Measurements from ENCODE around the gene PHAX. TPM values are rescaled to one million over a fixed set of nuclear protein-coding genes. Genes with fewer than 3 reads are reported as not detected.
"Not testable (repeated sequence)": the region's sequence is repeated elsewhere in the genome, so short reads cannot be mapped to it uniquely, and the experiment has no call there.

Gene PHAX
- total RNA-seq, 1 experiment from 2014 or later: 24.5 TPM

DNA sequence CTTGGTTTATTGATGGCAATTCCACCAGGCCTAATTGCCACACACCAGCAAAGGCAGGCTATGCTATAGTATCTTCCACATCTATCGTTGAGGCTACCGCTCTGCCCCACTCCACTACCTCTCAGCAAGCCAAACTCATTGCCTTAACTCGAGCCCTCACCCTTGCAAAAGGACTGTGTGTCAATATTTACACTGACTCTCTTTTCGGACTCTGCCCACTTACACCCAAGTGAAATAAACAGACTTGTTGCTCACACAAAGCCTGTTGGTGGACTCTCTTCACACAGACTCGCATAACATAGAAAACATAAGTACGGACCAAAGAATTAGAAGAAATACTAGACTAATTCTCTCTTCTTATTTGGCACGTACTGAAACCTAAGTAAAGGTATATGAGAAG lies 48.3 kb downstream of the PHAX start:
- H2AFZ ChIP-seq (ENCODE audit: low read depth, low read length, poor library complexity, severe bottlenecking); H3K36me3 ChIP-seq (ENCODE audit: control insufficient read depth in 1 of 2, insufficient read depth in 2 of 2, low read length in 2 of 2); CTCF ChIA-PET; DNase-seq (ENCODE audit: low read depth, low spot score); ATAC-seq; RAD21 ChIA-PET (ENCODE audit: low non-redundant PET in 1 of 2, low total read pairs in 2 of 2, uncharacterized antibody in 2 of 2, unreplicated experiment in 2 of 2); H3K9me2 ChIP-seq (ENCODE audit: insufficient read depth); H3K4me2 ChIP-seq (ENCODE audit: low read length); H3K9ac ChIP-seq (ENCODE audit: low read length); H3K27me3 ChIP-seq (ENCODE audit: insufficient read depth, low read length); H3K79me2 ChIP-seq (ENCODE audit: insufficient read depth, low read length); POLR2A ChIA-PET; H4K20me1 ChIP-seq (ENCODE audit: insufficient read depth); BruUV-seq (replicated peaks); H3K9me3 ChIP-seq (ENCODE audit: control insufficient read depth in 1 of 2, insufficient read depth in 1 of 2, low read depth in 1 of 2, low read length in 2 of 2); intact Hi-C loops (cut with micrococcal nuclease); H3K4me3 ChIP-seq (replicated peaks in 1 of 2; ENCODE audit: low read depth in 1 of 2, low read length in 2 of 2); H3K27ac ChIP-seq (ENCODE audit: low read depth, low read length); H3K4me1 ChIP-seq (ENCODE audit: control insufficient read depth in 1 of 2, insufficient read depth in 2 of 2, low read length in 2 of 2): not testable (repeated sequence)

DNA sequence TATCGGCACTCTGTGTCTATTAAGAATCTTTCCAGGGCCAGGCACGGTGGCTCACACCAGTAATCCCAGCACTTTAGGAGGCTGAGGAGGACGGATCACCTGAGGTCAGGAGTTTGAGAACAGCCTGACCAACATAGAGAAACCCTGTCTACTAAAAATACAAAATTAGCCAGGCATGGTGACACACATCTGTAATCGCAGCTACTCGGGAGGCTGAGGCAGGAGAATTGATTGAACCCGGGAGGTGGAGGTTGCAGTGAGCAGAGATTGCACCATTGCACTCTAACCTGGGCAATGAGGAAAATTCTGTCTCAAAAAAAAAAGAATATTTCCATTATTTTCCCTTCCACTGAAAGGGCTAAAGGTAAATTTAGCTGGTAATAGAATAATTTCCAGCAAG lies 49.0 kb downstream of the PHAX start:
- POLR2A ChIA-PET; H3K36me3 ChIP-seq (ENCODE audit: control insufficient read depth in 1 of 2, insufficient read depth in 2 of 2, low read length in 2 of 2); H4K20me1 ChIP-seq (ENCODE audit: insufficient read depth); H3K27me3 ChIP-seq (ENCODE audit: insufficient read depth, low read length); H3K9ac ChIP-seq (ENCODE audit: low read length); DNase-seq (ENCODE audit: low read depth, low spot score); H3K9me2 ChIP-seq (ENCODE audit: insufficient read depth); H3K4me2 ChIP-seq (ENCODE audit: low read length); RAD21 ChIA-PET (ENCODE audit: low non-redundant PET in 1 of 2, low total read pairs in 2 of 2, uncharacterized antibody in 2 of 2, unreplicated experiment in 2 of 2); CTCF ChIA-PET; H3K4me3 ChIP-seq (replicated peaks in 1 of 2; ENCODE audit: low read depth in 1 of 2, low read length in 2 of 2); H3K4me1 ChIP-seq (ENCODE audit: control insufficient read depth in 1 of 2, insufficient read depth in 2 of 2, low read length in 2 of 2); H3K79me2 ChIP-seq (ENCODE audit: insufficient read depth, low read length); H2AFZ ChIP-seq (ENCODE audit: low read depth, low read length, poor library complexity, severe bottlenecking); H3K27ac ChIP-seq (ENCODE audit: low read depth, low read length); ATAC-seq; BruUV-seq (replicated peaks); H3K9me3 ChIP-seq (ENCODE audit: control insufficient read depth in 1 of 2, insufficient read depth in 1 of 2, low read depth in 1 of 2, low read length in 2 of 2): not testable (repeated sequence)
- intact Hi-C loops (cut with micrococcal nuclease): loop anchor here (10.0 kb wide), 1 partner anchor 395 kb away; no protein-coding TSS in a partner anchor

DNA sequence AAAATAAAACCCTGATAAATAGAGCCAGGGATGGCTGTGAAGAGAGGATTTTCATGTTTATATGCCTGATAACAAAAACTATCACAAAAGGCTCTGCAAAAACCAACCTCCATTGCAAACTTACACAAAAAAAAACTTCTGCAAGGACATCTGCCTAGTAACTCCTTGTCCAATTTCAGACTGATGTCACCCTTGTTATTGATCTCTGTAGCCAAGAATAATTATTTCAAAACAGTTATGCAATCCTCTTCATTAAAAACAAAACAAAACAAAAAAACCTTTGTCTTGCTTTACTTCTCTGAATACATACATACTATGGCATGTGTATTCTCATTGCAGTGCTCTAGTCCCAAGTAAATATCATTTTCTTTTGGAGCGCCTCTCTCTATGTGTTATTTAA lies 49.7 kb downstream of the PHAX start:
- ATAC-seq (no peak), DNase-seq (ENCODE audit: low read depth, low spot score) (no peak)
- H3K27me3 ChIP-seq (ENCODE audit: insufficient read depth, low read length): no peaks in the 10 kb centered on the region
- H3K9me3 ChIP-seq (ENCODE audit: control insufficient read depth in 1 of 2, insufficient read depth in 1 of 2, low read depth in 1 of 2, low read length in 2 of 2): peaks cover 0 to under 1% of the 10 kb centered on the region in 2 experiments; a peak in 1 of 4 replicates
- no peak overlapping the region for H3K4me3 ChIP-seq (replicated peaks in 1 of 2; ENCODE audit: low read depth in 1 of 2, low read length in 2 of 2)
- H3K27ac ChIP-seq (ENCODE audit: low read depth, low read length): no peak overlapping the region
- no peaks in the 10 kb centered on the region for H3K36me3 ChIP-seq (ENCODE audit: control insufficient read depth in 1 of 2, insufficient read depth in 2 of 2, low read length in 2 of 2)
- no peaks in the 10 kb centered on the region for H3K4me1 ChIP-seq (ENCODE audit: control insufficient read depth in 1 of 2, insufficient read depth in 2 of 2, low read length in 2 of 2)
- POLR2A ChIA-PET: no interaction called here
- BruUV-seq (replicated peaks): no TSS peak
- TF ChIP-seq POLR2A (IDR thresholded peaks at IDR 0.05; ENCODE audit: borderline replicate concordance, extremely low read depth, insufficient read depth, insufficient read length): no peak
- TF ChIP-seq ZNF274 (IDR thresholded peaks at IDR 0.05; ENCODE audit: low read depth, low read length): no peak
- TF ChIP-seq CBX3 (IDR thresholded peaks at IDR 0.05; ENCODE audit: low read depth): no peak
- no peak for TF ChIP-seq CEBPB (IDR thresholded peaks at IDR 0.05; ENCODE audit: low read depth)
- no peak for TF ChIP-seq EGR1 (IDR thresholded peaks at IDR 0.05; ENCODE audit: low read depth)
- TF ChIP-seq JUND (IDR thresholded peaks at IDR 0.05): no peak
- no peak for TF ChIP-seq FOSL1 (IDR thresholded peaks at IDR 0.05; ENCODE audit: low read depth)
- TF ChIP-seq TCF7L2 (IDR thresholded peaks at IDR 0.05; ENCODE audit: borderline replicate concordance, extremely low read depth, insufficient read depth, insufficient read length): no peak
- TF ChIP-seq, protein P1, sequence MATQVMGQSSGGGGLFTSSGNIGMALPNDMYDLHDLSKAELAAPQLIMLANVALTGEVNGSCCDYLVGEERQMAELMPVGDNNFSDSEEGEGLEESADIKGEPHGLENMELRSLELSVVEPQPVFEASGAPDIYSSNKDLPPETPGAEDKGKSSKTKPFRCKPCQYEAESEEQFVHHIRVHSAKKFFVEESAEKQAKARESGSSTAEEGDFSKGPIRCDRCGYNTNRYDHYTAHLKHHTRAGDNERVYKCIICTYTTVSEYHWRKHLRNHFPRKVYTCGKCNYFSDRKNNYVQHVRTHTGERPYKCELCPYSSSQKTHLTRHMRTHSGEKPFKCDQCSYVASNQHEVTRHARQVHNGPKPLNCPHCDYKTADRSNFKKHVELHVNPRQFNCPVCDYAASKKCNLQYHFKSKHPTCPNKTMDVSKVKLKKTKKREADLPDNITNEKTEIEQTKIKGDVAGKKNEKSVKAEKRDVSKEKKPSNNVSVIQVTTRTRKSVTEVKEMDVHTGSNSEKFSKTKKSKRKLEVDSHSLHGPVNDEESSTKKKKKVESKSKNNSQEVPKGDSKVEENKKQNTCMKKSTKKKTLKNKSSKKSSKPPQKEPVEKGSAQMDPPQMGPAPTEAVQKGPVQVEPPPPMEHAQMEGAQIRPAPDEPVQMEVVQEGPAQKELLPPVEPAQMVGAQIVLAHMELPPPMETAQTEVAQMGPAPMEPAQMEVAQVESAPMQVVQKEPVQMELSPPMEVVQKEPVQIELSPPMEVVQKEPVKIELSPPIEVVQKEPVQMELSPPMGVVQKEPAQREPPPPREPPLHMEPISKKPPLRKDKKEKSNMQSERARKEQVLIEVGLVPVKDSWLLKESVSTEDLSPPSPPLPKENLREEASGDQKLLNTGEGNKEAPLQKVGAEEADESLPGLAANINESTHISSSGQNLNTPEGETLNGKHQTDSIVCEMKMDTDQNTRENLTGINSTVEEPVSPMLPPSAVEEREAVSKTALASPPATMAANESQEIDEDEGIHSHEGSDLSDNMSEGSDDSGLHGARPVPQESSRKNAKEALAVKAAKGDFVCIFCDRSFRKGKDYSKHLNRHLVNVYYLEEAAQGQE (IDR thresholded peaks at IDR 0.05; ENCODE audit: low read depth): no peak
- no peak for TF ChIP-seq SP1 (IDR thresholded peaks at IDR 0.05; ENCODE audit: low read depth)
- TF ChIP-seq EZH2phosphoT487 (IDR thresholded peaks at IDR 0.05; ENCODE audit: borderline replicate concordance): no peak
- no peak overlapping the region for H3K9ac ChIP-seq (ENCODE audit: low read length)
- no peak overlapping the region for H3K4me2 ChIP-seq (ENCODE audit: low read length)
- H3K9me2 ChIP-seq (ENCODE audit: insufficient read depth): no peaks in the 10 kb centered on the region
- H4K20me1 ChIP-seq (ENCODE audit: insufficient read depth): no peaks in the 10 kb centered on the region
- H3K79me2 ChIP-seq (ENCODE audit: insufficient read depth, low read length): no peaks in the 10 kb centered on the region
- CTCF ChIA-PET: no interaction called here
- RAD21 ChIA-PET (ENCODE audit: low non-redundant PET in 1 of 2, low total read pairs in 2 of 2, uncharacterized antibody in 2 of 2, unreplicated experiment in 2 of 2): no interaction called here
- intact Hi-C loops (cut with micrococcal nuclease): loop anchor here (10.0 kb wide), 1 partner anchor 394 kb away; no protein-coding TSS in a partner anchor
- H2AFZ ChIP-seq (ENCODE audit: low read depth, low read length, poor library complexity, severe bottlenecking): no peak overlapping the region
